Measurements from ENCODE around the gene HCN2. TPM values are rescaled to one million over a fixed set of nuclear protein-coding genes. Genes with fewer than 3 reads are reported as not detected.

HCN2 gene
- total and polyA plus RNA-seq, 2 of the 13 experiments (the other 11 are each of a cell fraction or from before 2014, with no cell fraction given): 0.01 TPM; not detected in 1

- TF ChIP-seq ZBTB44 (CRISPR knock-in tag; IDR thresholded peaks at IDR 0.05) (peak; percentile 84; the same call in 1 of the 2 replicates), TP53 (CRISPR knock-in tag; conservative IDR thresholded peaks at IDR 0.05) (0 out of 2 replicates have a peak, but pooled peaks have one; percentile 33), ZNF841 (CRISPR knock-in tag; IDR thresholded peaks at IDR 0.05; ENCODE audit: borderline replicate concordance) (peak; percentile 48; the same call in 1 of the 2 replicates), ZNF431 (CRISPR knock-in tag; IDR thresholded peaks at IDR 0.05; ENCODE audit: borderline replicate concordance, low read depth) (no peak; the same call in 1 of the 2 replicates), ZBTB43 (CRISPR knock-in tag; conservative IDR thresholded peaks at IDR 0.05) (peak; percentile 67; the same call in 1 of the 2 replicates), MXD3 (CRISPR knock-in tag; IDR thresholded peaks at IDR 0.05) (peak; percentile 72), MAX (IDR thresholded peaks at IDR 0.05) (peak; percentile 82), ZNF274 (CRISPR knock-in tag; IDR thresholded peaks at IDR 0.05) (0 out of 2 replicates have a peak, but pooled peaks have one; percentile 23), ZNF558 (CRISPR knock-in tag; IDR thresholded peaks at IDR 0.05; ENCODE audit: borderline replicate concordance) (peak; percentile 23; the same call in 1 of the 2 replicates), ZNF772 (CRISPR knock-in tag; IDR thresholded peaks at IDR 0.05) (peak; percentile 46; the same call in 1 of the 2 replicates), HNF4G (IDR thresholded peaks at IDR 0.05; ENCODE audit: borderline replicate concordance, low read depth, low read length) (peak; percentile 32; the same call in 1 of the 2 replicates), HNF4G (CRISPR knock-in tag; IDR thresholded peaks at IDR 0.05; ENCODE audit: borderline replicate concordance, low read depth) (no peak), HDAC1 (CRISPR knock-in tag; IDR thresholded peaks at IDR 0.05) (peak; percentile 56; the same call in 1 of the 2 replicates), ZNF430 (CRISPR knock-in tag; IDR thresholded peaks at IDR 0.05) (peak; percentile 36; the same call in 1 of the 2 replicates), SYNCRIP (IDR thresholded peaks at IDR 0.05; ENCODE audit: insufficient read depth, low read depth, low read length) (no peak), PPARG (CRISPR knock-in tag; conservative IDR thresholded peaks at IDR 0.05) (0 out of 2 replicates have a peak, but pooled peaks have one; percentile 15), FOXP1 (IDR thresholded peaks at IDR 0.05) (no peak), FOXP1 (CRISPR knock-in tag; IDR thresholded peaks at IDR 0.05) (no peak), KMT2B (CRISPR knock-in tag; IDR thresholded peaks at IDR 0.05) (0 out of 2 replicates have a peak, but pooled peaks have one; percentile 32), CREB1 (IDR thresholded peaks at IDR 0.05) (peak; percentile 77; the same call in 1 of the 2 replicates), CREB1 (CRISPR knock-in tag; IDR thresholded peaks at IDR 0.05) (no peak), MAZ (IDR thresholded peaks at IDR 0.05; ENCODE audit: borderline replicate concordance, low read depth, low read length) (peak; percentile 78), MAZ (CRISPR knock-in tag; IDR thresholded peaks at IDR 0.05; ENCODE audit: low read depth) (peak; percentile 78; the same call in 1 of the 2 replicates), ZNF891 (CRISPR knock-in tag; IDR thresholded peaks at IDR 0.05) (peak; percentile 63; the same call in 1 of the 2 replicates), ARID3A (IDR thresholded peaks at IDR 0.05; ENCODE audit: low read depth, low read length) (no peak), ISX (CRISPR knock-in tag; conservative IDR thresholded peaks at IDR 0.05) (peak; percentile 53; the same call in 1 of the 2 replicates), ZBTB38 (CRISPR knock-in tag; IDR thresholded peaks at IDR 0.05) (0 out of 2 replicates have a peak, but pooled peaks have one; percentile 45)
Measured at GRCh38 chr19:572140-572742, 17.4 kb upstream of the HCN2 start, which contains the start of gene BSG (continued).

Measured in HepG2 (cell line).